ENCODE measurements around the gene GAS2L1.

GAS2L1 gene

GRCh38 chr22:29310065-29310862 lies 3.8 kb downstream of the GAS2L1 start:
- Mint-ChIP-seq H3K4me1 (ENCODE audit: low read depth) (peaks cover 34% of the 10 kb centered on the region), H3K9me3 (ENCODE audit: low read depth) (no peaks in the 10 kb centered on the region), H3K4me3 (no peak overlapping the region), H3K36me3 (no peaks in the 10 kb centered on the region), H3K27me3 (peaks cover 21% of the 10 kb centered on the region), H3K27ac (no peak overlapping the region)

DNA sequence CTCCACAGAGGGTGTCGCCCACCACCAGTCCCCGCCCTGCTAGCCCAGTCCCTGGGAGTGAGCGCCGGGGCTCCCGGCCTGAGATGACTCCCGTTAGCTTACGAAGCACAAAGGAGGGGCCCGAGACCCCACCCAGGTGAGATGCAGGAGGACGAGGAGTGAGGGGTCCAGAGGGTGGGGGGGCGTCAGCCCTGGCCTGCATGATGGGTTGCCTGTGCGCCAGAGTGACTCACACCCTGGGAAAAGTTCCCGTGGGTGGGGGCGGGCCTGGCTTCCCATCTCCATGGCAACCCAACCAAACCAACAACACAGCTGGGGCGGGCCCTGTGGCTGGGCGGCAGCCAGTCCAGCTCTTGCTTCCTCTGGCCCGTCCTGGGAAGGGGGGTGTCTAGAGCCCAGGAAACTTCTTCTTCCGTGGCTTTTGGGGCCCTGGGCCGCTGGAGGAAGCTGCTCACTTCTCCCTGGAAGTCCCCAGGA lies 4.5 kb downstream of the GAS2L1 start:
- Mint-ChIP-seq H3K27me3 (peaks cover 21% of the 10 kb centered on the region), H3K36me3 (no peaks in the 10 kb centered on the region), H3K4me3 (no peak overlapping the region), H3K27ac (no peak overlapping the region), H3K9me3 (ENCODE audit: low read depth) (no peaks in the 10 kb centered on the region), H3K4me1 (ENCODE audit: low read depth) (peaks cover 32% of the 10 kb centered on the region)

- Mint-ChIP-seq H3K4me1 (ENCODE audit: low read depth) (peaks cover 28% of the 10 kb centered on the region), H3K4me3 (no peak overlapping the region), H3K36me3 (no peaks in the 10 kb centered on the region), H3K27me3 (peaks cover 23% of the 10 kb centered on the region), H3K27ac (no peak overlapping the region), H3K9me3 (ENCODE audit: low read depth) (no peaks in the 10 kb centered on the region)
Measured at GRCh38 chr22:29311464-29312217, 5.2 kb downstream of the GAS2L1 start.

DNA sequence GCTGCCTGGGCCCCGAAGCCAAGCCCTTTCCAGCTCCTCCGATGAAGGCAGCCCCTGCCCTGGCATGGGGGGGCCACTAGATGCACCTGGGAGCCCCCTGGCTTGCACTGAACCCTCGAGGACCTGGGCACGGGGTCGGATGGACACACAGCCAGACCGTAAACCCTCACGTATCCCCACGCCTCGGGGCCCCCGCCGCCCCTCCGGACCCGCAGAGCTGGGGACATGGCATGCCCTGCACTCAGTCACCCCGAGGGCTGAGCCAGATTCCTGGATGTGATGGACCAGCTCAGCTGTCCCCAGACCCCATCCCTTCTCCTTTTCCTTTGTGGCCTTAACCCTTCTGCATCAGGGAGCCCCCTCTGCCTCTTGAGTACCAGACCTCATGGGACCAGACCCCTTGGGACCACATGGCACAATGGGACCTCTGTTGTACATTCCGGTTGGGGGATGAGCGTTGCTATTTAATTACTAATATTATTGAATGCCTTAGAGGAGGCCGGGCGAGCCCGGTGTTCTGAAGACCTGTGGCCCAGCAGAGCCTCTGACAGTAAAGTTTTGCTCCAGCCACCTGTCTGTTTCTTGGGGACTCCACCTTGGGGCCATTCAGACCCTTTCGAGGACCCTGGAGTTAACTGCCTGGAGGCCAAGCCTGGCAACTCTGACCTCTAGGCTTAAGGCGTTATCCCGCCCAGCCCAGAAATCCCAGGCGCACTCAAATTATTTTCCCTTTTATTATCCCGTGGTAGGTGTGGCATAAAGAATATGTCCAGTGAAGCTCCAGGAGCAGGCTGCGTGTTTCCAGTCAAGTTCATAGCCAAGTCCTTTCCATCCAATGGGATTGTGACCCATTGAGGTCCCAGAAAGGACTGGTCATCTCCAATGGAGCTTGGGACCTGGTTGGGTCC lies 6.0 kb downstream of the GAS2L1 start:
- H3K27me3 Mint-ChIP-seq: peaks cover 23% of the 10 kb centered on the region

GRCh38 chr22:29313126-29313575 lies 6.7 kb downstream of the GAS2L1 start:
- Mint-ChIP-seq H3K27ac (no peak overlapping the region), H3K36me3 (no peaks in the 10 kb centered on the region), H3K4me1 (ENCODE audit: low read depth) (peaks cover 24% of the 10 kb centered on the region), H3K27me3 (peaks cover 23% of the 10 kb centered on the region), H3K4me3 (no peak overlapping the region), H3K9me3 (ENCODE audit: low read depth) (no peaks in the 10 kb centered on the region)

More for the DNA sequence above, 6.0 kb downstream of the GAS2L1 start:
- H3K27ac Mint-ChIP-seq: no peak overlapping the region
- no peaks in the 10 kb centered on the region for H3K36me3 Mint-ChIP-seq
- H3K4me1 Mint-ChIP-seq (ENCODE audit: low read depth): peaks cover 26% of the 10 kb centered on the region
- H3K4me3 Mint-ChIP-seq: no peak overlapping the region
- H3K9me3 Mint-ChIP-seq (ENCODE audit: low read depth): no peaks in the 10 kb centered on the region

- H3K4me1 Mint-ChIP-seq (ENCODE audit: low read depth): peaks cover 19% of the 10 kb centered on the region
- H3K27me3 Mint-ChIP-seq: peaks cover 23% of the 10 kb centered on the region
- H3K36me3 Mint-ChIP-seq: no peaks in the 10 kb centered on the region
- H3K9me3 Mint-ChIP-seq (ENCODE audit: low read depth): no peaks in the 10 kb centered on the region
- H3K27ac Mint-ChIP-seq: no peak overlapping the region
- peak overlapping the region; percentile 30 for H3K4me3 Mint-ChIP-seq
Measured at GRCh38 chr22:29313576-29314466, 7.4 kb downstream of the GAS2L1 start.

GRCh38 chr22:29314537-29315285 lies 8.3 kb downstream of the GAS2L1 start:
- peaks cover 16% of the 10 kb centered on the region for H3K4me1 Mint-ChIP-seq (ENCODE audit: low read depth)
- H3K4me3 Mint-ChIP-seq: peak overlapping the region; percentile 30
- H3K36me3 Mint-ChIP-seq: no peaks in the 10 kb centered on the region
- H3K27ac Mint-ChIP-seq: no peak overlapping the region
- H3K27me3 Mint-ChIP-seq: peaks cover 23% of the 10 kb centered on the region
- no peaks in the 10 kb centered on the region for H3K9me3 Mint-ChIP-seq (ENCODE audit: low read depth)

DNA sequence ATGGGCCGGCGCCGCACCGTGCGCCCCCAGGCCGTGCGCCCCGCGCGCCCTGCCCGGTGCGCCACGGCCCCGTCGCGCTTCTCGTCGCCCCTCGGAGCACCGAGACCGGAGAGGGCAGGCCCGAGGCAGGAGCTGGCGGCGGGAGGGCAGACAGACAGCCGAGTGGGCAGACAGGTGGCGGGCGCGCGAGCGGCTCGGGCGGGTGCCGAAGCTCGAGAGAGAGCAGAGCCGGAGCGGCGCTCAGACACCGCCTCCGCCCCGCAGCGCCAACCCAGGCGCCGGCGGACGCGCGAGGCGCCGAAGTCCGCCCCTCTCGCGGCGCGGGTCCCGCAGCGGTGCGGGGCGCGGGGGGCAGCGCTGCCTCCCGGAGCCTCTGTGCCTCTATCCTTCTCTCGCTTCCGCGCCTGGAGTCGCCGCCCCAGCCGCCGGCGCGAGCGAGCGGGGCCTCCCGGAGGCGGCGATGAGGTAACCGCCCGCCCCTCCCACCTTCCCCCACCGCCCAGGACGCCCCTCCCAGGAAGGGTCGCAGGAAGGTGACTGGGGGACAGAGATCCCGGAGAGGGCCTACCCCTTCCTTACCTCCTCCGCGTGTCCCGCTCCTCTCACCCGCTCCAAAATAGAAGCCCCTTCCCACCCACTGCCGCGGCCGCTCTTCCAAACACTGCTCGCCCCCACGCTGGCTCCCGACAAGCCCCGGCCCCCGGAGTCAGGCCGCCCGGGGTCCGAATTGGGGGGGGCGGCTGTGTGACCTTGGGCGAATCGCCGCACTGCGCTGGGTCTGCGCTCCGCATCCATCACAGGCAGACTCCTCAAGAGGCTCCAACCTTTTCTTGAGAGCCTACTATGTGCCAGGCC lies 9.1 kb downstream of the GAS2L1 start, which contains the start of gene RASL10A:
TSS of gene RASL10A (minus strand) at position 412 of the 855 bp plus-strand sequence. CDS start 451 bp downstream, outside the sequence.
- Mint-ChIP-seq H3K4me3 (peak within 1 kb of the TSS; percentile 52), H3K9me3 (ENCODE audit: low read depth) (no peaks in the 10 kb centered on the region), H3K36me3 (no peaks in the 10 kb centered on the region), H3K27ac (no peak within 1 kb of the TSS), H3K27me3 (peaks cover 23% of the 10 kb centered on the region), H3K4me1 (ENCODE audit: low read depth) (peaks cover 15% of the 10 kb centered on the region)

DNA sequence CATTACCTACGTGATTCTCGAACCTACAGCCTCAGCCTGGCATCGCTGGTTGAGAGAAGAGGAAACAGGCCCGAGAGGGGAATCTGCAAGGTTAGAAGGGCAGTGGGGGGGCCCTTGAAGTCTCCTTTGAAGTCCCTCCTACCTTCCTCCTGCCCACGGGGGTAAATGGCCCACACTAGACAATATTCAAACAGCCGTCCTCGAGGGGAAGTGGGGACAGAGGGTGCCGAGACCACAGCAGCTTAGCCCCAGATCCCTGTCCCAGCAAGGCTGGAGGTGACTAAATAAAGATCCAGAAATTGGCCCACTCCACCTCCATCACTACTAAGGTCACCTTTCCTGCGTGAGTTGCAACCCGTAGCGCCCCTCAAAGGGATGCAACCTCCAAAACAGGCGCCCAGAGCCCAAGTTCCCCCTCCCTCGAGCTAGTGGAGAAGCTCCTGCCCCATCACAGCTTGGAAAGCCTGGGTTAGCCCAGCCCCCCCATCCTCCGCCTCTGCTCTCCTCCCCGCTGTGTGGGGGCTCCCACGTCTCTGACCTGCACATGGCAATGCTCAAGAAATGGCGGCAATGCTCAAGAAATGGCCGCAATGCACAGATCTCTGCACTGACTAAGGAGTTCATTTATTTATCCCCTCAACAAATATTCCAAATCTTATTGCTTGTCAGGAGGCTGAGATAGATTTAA lies 9.8 kb downstream of the GAS2L1 start:
- H3K27me3 Mint-ChIP-seq: peaks cover 23% of the 10 kb centered on the region
- H3K4me3 Mint-ChIP-seq: peak overlapping the region; percentile 52

DNA sequence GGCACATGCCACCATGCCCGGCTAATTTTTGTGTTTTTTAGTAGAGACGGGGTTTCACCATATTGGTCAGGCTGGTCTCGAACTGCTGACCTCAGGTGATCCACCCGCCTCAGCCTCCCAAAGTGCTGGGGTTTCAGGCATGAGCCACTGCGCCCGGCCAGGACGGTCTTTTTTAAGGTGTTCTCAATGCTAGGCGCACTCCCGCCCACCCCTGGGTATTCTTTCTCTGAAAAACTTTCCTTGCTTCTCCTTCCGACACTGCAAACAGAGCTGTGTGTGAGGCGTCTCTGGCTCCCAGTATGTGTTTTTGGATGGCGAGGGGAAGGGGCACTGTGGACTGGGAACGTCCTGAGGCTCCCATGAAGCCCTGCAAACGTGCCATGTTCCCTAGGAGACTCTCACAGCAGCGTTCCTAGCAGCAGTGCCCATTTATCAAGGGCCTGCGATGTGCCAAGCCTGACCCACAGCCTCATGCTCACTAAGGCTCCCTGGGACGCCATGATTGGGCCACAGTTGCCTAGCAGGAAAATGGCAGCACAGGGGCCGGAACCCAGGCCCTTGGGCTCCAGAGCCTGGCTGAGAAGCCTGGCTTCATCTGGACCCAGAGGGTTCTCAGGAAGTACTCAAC lies 11.5 kb downstream of the GAS2L1 start:
- Mint-ChIP-seq H3K4me3 (no peak overlapping the region), H3K36me3 (no peaks in the 10 kb centered on the region), H3K4me1 (ENCODE audit: low read depth) (peaks cover 13% of the 10 kb centered on the region), H3K27me3 (peaks cover 16% of the 10 kb centered on the region), H3K9me3 (ENCODE audit: low read depth) (no peaks in the 10 kb centered on the region), H3K27ac (no peak overlapping the region)

More for the DNA sequence above, 9.8 kb downstream of the GAS2L1 start:
- Mint-ChIP-seq H3K27ac (no peak overlapping the region), H3K9me3 (ENCODE audit: low read depth) (no peaks in the 10 kb centered on the region), H3K36me3 (no peaks in the 10 kb centered on the region), H3K4me1 (ENCODE audit: low read depth) (peaks cover 13% of the 10 kb centered on the region)

- H3K36me3 Mint-ChIP-seq: no peaks in the 10 kb centered on the region
- H3K4me1 Mint-ChIP-seq (ENCODE audit: low read depth): peaks cover 8% of the 10 kb centered on the region
- H3K9me3 Mint-ChIP-seq (ENCODE audit: low read depth): no peaks in the 10 kb centered on the region
- H3K27me3 Mint-ChIP-seq: peaks cover 7% of the 10 kb centered on the region
- H3K27ac Mint-ChIP-seq: no peak overlapping the region
- H3K4me3 Mint-ChIP-seq: no peak overlapping the region
Measured at GRCh38 chr22:29319072-29319471, 12.6 kb downstream of the GAS2L1 start.

DNA sequence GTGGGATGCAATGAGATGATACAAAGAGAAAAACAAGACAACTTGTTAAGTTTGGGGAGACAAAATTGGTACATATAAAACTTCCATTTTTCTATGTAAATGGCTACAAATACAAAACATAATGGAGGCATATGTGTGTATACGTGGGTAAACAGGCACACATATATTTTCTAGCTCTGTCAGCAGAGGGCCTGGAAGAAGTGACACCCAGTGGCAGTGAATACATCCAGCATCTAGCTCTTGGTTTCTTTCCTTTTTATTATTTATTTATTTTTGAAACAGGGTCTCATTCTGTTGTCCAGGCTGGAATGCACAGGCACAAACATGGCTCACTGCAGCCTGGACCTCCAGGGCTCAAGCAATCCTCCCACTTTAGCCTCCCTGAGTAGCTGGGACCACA lies 14.1 kb downstream of the GAS2L1 start:
- H3K36me3 Mint-ChIP-seq: no peaks in the 10 kb centered on the region
- H3K4me1 Mint-ChIP-seq (ENCODE audit: low read depth): no peaks in the 10 kb centered on the region
- H3K27me3 Mint-ChIP-seq: peaks cover 2% of the 10 kb centered on the region
- H3K9me3 Mint-ChIP-seq (ENCODE audit: low read depth): no peaks in the 10 kb centered on the region
- no peak overlapping the region for H3K27ac Mint-ChIP-seq
- H3K4me3 Mint-ChIP-seq: no peak overlapping the region

Measured in activated naive CD8-positive, alpha-beta T cell (primary cell).